ENCODE results near the gene NDUFA5.
"Not testable (repeated sequence)": the region's sequence is repeated elsewhere in the genome, so short reads cannot be mapped to it uniquely, and the experiment has no call there.

Gene NDUFA5

DNA sequence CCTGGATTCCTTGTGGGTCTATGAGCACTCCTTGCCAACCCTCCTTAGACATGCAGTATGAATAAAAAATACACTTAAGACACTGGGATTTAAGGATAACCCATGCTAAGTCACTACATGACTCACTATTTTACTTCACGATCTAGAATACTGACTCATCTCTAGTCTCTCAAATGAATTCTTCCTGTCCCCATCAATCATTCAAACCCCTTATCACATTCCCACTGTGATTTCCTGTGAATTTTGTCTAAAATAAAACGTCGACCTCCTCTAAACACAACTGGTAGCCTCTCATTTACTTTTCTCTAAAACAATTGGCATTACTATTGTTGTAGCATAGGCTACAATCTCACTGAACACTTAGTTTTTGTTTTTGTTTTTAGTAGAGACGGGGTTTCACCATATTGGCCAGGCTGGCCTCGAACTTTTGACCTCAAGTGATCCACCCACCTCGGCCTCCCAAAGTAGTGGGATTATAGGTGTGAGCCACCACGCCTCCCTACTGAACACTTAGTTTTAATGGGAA lies 19.4 kb downstream of the NDUFA5 start:
- peaks cover 17% of the 10 kb centered on the region for H3K27me3 Mint-ChIP-seq
- no peak overlapping the region for H3K27ac Mint-ChIP-seq
- H3K4me1 Mint-ChIP-seq, result peaks cover 20% of the 10 kb centered on the region
- DNase-seq, result no peak
- CTCF ChIA-PET, result interaction anchor here (0.6 kb wide), 1 partner anchor 45 kb away, joined by 3 read pairs; no protein-coding TSS in a partner anchor
- no peak overlapping the region for H3K4me3 Mint-ChIP-seq
- peaks cover 3% of the 10 kb centered on the region for H3K36me3 Mint-ChIP-seq
- H3K9me3 Mint-ChIP-seq, result no peaks in the 10 kb centered on the region

- CTCF ChIA-PET, result interaction anchor here (0.6 kb wide), 1 partner anchor 42 kb away, joined by 4 read pairs; no protein-coding TSS in a partner anchor
- H3K4me1 Mint-ChIP-seq, result peaks cover 25% of the 10 kb centered on the region
- H3K4me3 Mint-ChIP-seq, result no peak overlapping the region
- DNase-seq, result no peak
- H3K27ac Mint-ChIP-seq, result no peak overlapping the region
- H3K36me3 Mint-ChIP-seq, result peaks cover 3% of the 10 kb centered on the region
- peaks cover 27% of the 10 kb centered on the region for H3K27me3 Mint-ChIP-seq
- H3K9me3 Mint-ChIP-seq, result no peaks in the 10 kb centered on the region
Observed at GRCh38 chr7:123537026-123537642, 20.5 kb downstream of the NDUFA5 start.

GRCh38 chr7:123535517-123535916 lies 22.1 kb downstream of the NDUFA5 start:
- H3K9me3 Mint-ChIP-seq, result no peaks in the 10 kb centered on the region
- no peak overlapping the region for H3K27ac Mint-ChIP-seq
- H3K4me1 Mint-ChIP-seq, result peaks cover 25% of the 10 kb centered on the region
- H3K4me3 Mint-ChIP-seq, result no peak overlapping the region
- H3K36me3 Mint-ChIP-seq, result no peaks in the 10 kb centered on the region
- H3K27me3 Mint-ChIP-seq, result peaks cover 34% of the 10 kb centered on the region
- DNase-seq, result no peak
- CTCF ChIA-PET, result interaction anchor here (1.2 kb wide), 1 partner anchor 42 kb away, joined by 3 read pairs; no protein-coding TSS in a partner anchor

DNA sequence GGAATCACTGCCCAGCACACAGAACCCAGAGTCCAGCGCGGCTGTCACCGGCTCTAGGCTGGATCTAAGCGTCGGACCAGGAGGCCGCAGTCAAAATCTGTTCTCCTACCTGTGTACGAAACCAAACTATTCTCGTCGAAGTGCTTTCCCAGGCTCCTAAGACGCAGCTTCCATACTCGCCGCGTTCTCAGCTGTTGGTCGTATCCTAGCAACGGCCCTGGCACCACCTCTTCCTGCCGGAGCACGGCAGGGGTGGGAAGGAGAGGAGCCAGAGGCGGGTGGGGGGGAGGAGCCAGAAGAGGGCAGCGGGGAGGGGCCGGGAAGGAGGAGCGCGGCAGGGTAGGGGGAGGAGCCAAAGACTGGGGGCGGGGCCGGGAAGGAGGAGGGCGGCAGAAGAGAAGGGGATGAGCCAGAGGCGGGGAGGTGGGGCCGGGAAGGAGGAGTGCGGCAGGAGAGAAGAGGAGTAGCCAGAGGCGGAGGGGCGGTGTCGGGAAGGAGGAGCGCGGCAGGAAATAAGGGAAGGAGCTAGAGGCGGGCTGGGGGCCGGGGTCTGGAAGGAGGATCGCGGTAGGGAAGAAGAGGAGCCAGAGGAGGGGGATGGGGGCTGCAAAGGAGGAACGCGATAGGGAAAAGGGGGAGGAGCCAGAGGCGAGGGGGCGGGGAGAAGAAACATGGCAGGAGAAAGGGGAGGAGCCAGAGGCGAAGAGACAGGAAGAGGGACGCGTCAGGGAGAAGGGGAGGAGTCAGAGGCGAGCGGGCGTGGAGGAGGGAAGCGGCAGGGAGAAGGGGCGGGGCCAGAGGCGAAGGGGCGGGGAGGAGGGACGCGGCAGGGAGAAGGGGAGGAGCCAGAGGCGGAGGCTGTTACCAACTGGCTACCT lies 23.0 kb downstream of the NDUFA5 start, which contains the start of gene IQUB:
IQUB (minus strand) TSS at position 213 of the 878 bp plus-strand sequence. CDS start 22,255 bp downstream, outside the sequence.
- H3K27ac Mint-ChIP-seq, result peak within 1 kb of the TSS; percentile 87
- peaks cover 25% of the 10 kb centered on the region for H3K4me1 Mint-ChIP-seq
- CTCF ChIA-PET, result interaction anchor here (0.9 kb wide), 1 partner anchor 40 kb away, joined by 3 read pairs; no protein-coding TSS in a partner anchor
- no peaks in the 10 kb centered on the region for H3K9me3 Mint-ChIP-seq
- no peaks in the 10 kb centered on the region for H3K36me3 Mint-ChIP-seq
- peak; percentile 98 for DNase-seq
- peaks cover 41% of the 10 kb centered on the region for H3K27me3 Mint-ChIP-seq
- peak within 1 kb of the TSS; percentile 82 for H3K4me3 Mint-ChIP-seq

DNA sequence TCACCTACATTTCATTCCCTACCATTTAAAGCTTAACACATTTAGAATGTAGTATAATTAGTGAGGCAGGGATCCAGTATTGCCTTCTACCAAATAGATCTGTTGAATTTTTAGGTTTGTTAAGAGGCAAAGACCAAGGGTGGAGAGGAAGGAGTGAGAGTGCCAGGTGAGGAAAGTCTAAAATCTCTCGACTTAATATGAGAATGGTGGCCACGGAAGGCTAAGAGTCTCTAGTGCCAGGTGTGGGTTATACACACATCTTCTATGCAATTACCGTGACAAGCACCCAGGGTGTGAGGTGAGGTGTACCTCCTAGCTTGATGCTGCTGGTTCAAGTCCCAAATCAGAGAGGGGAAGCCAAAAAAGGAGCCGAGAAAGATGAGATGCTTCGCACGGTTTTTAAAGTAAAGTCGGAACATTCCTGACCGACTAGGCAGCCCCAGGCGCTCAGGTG lies 23.7 kb downstream of the NDUFA5 start:
- H3K27ac Mint-ChIP-seq, result no peak overlapping the region

DNA sequence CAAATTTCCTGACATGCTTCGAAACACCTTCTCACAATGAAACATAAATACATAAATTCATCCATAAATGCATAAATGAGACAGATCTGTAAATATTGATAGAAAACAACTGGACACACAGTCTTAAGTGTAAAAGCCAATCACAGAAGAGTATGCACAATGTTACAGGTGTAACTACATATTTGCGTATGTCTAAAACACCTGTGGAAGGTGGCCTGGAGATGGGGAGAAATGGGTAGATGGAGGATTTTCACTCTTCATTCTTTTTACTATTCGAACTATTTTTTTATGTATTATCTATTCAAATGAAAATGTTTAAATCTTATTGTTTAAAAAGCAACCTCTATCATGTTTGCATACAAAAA lies 24.1 kb downstream of the NDUFA5 start:
- no peaks in the 10 kb centered on the region for H3K36me3 Mint-ChIP-seq
- no peak for DNase-seq
- H3K9me3 Mint-ChIP-seq, result no peaks in the 10 kb centered on the region
- peaks cover 41% of the 10 kb centered on the region for H3K27me3 Mint-ChIP-seq
- CTCF ChIA-PET, result interaction anchor here (0.9 kb wide), 1 partner anchor 39 kb away, joined by 3 read pairs; no protein-coding TSS in a partner anchor
- H3K27ac Mint-ChIP-seq, result no peak overlapping the region
- peaks cover 25% of the 10 kb centered on the region for H3K4me1 Mint-ChIP-seq
- H3K4me3 Mint-ChIP-seq, result peak overlapping the region; percentile 82

More for the DNA sequence above, 23.7 kb downstream of the NDUFA5 start:
- Mint-ChIP-seq H3K4me3 (peak overlapping the region; percentile 82), H3K27me3 (peaks cover 41% of the 10 kb centered on the region), H3K36me3 (no peaks in the 10 kb centered on the region), H3K9me3 (no peaks in the 10 kb centered on the region), H3K4me1 (peaks cover 25% of the 10 kb centered on the region)
- no peak for DNase-seq
- CTCF ChIA-PET, result interaction anchor here (0.9 kb wide), 1 partner anchor 39 kb away, joined by 3 read pairs; no protein-coding TSS in a partner anchor

- H3K27ac Mint-ChIP-seq, H3K9me3 Mint-ChIP-seq, H3K36me3 Mint-ChIP-seq, CTCF ChIA-PET: not testable (repeated sequence)
- Mint-ChIP-seq H3K27me3 (peaks cover 41% of the 10 kb centered on the region), H3K4me3 (peak overlapping the region; percentile 82), H3K4me1 (peaks cover 25% of the 10 kb centered on the region)
- peak; percentile 51 for DNase-seq
Observed at GRCh38 chr7:123532788-123533552, 24.6 kb downstream of the NDUFA5 start.

DNA sequence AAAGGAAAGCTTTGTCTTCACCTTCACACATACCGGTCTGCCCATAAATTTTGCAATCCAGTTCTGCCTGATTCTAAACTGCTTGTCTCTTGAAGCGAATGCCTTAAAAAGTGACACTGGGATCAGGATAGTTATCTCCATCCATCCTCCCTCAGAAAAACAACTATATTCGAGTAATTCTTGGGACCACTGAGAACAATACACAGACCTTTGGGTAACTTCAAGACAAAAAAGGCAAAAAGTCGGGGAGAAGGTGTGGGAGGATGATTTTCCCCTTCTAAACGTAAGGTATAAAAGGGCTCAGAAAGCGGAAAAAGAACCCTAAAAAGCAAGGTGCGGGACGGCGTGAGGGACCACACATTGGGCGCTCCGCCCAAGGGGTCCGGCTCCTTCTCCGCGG lies 25.3 kb downstream of the NDUFA5 start:
- CTCF ChIA-PET, H3K9me3 Mint-ChIP-seq, H3K27ac Mint-ChIP-seq, DNase-seq, H3K36me3 Mint-ChIP-seq: not testable (repeated sequence)
- H3K27me3 Mint-ChIP-seq, result peaks cover 41% of the 10 kb centered on the region
- H3K4me1 Mint-ChIP-seq, result peaks cover 25% of the 10 kb centered on the region
- H3K4me3 Mint-ChIP-seq, result peak overlapping the region; percentile 13

- peaks cover 20% of the 10 kb centered on the region for H3K4me1 Mint-ChIP-seq
- H3K27me3 Mint-ChIP-seq, result peaks cover 45% of the 10 kb centered on the region
- H3K27ac Mint-ChIP-seq, H3K9me3 Mint-ChIP-seq, DNase-seq, H3K4me3 Mint-ChIP-seq, CTCF ChIA-PET, H3K36me3 Mint-ChIP-seq: not testable (repeated sequence)
Observed at GRCh38 chr7:123530035-123530591, 27.5 kb downstream of the NDUFA5 start.

DNA sequence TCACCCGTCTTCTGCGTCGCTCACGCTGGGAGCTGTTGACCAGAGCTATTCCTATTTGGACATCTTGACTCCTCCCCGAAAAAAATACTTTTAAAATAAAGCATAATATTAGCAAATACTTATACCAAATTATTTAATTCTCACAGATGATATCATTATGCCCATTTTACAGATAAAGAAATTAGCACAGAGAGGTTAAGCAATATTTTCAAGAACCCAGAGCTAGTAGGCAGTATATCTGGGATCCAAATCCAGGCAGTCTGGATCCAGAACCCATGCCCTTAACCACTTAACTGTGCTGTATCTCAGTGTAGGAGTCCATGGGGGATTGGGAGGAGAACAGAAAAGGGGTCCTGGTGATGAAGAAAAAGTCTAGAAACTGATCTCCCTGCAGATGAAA lies 29.4 kb downstream of the NDUFA5 start:
- DNase-seq, result no peak
- Mint-ChIP-seq H3K27ac (no peak overlapping the region), H3K36me3 (no peaks in the 10 kb centered on the region), H3K4me1 (peaks cover 5% of the 10 kb centered on the region), H3K4me3 (no peak overlapping the region), H3K27me3 (peaks cover 28% of the 10 kb centered on the region), H3K9me3 (no peaks in the 10 kb centered on the region)
- CTCF ChIA-PET, result interaction anchor here (0.8 to 1.4 kb wide), 2 partner anchors 34 to 35 kb away, joined by 3 read pairs; no protein-coding TSS in a partner anchor

- not testable (repeated sequence) for DNase-seq, H3K9me3 Mint-ChIP-seq, H3K27ac Mint-ChIP-seq, H3K4me3 Mint-ChIP-seq, H3K36me3 Mint-ChIP-seq, H3K4me1 Mint-ChIP-seq
- peaks cover 24% of the 10 kb centered on the region for H3K27me3 Mint-ChIP-seq
- CTCF ChIA-PET, result interaction anchor here (0.8 to 1.4 kb wide), 2 partner anchors 33 to 35 kb away, joined by 3 read pairs; no protein-coding TSS in a partner anchor
Observed at GRCh38 chr7:123527712-123528225, 29.8 kb downstream of the NDUFA5 start.

DNA sequence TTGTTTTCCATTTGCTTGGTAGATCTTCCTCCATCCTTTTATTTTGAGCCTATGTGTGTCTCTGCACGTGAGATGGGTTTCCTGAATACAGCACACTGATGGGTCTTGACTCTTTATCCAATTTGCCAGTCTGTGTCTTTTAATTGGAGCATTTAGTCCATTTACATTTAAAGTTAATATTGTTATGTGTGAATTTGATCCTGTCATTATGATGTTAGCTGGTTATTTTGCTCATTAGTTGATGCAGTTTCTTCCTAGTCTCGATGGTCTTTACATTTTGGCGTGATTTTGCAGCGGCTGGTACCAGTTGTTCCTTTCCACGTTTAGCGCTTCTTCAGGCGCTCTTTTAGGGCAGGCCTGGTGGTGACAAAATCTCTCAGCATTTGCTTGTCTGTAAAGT lies 31.1 kb downstream of the NDUFA5 start:
- H3K4me1 Mint-ChIP-seq, H3K27ac Mint-ChIP-seq, H3K4me3 Mint-ChIP-seq, DNase-seq, CTCF ChIA-PET, H3K9me3 Mint-ChIP-seq, H3K36me3 Mint-ChIP-seq: not testable (repeated sequence)
- peaks cover 15% of the 10 kb centered on the region for H3K27me3 Mint-ChIP-seq

DNA sequence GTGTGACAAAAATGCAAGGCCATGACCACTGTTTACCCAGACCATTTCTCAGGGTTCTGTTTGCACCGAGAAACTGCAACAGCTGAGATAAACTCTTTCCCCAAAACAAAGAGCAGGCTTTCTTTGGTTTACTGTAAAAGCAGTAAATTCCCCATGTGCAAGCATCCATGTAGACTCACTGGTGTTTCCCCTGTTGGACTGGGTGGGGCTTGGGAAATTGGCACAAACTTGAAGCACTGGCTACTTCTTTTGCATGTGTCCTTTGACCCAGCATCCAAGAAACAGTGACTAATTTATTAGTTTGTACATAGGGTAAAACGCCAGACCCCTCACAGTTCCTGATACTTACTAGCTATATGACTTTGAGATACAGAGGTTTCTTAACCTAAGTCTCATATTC lies 35.6 kb downstream of the NDUFA5 start:
- Mint-ChIP-seq H3K36me3 (no peaks in the 10 kb centered on the region), H3K4me1 (no peaks in the 10 kb centered on the region), H3K9me3 (no peaks in the 10 kb centered on the region), H3K27ac (no peak overlapping the region), H3K27me3 (peaks cover 3% of the 10 kb centered on the region), H3K4me3 (no peak overlapping the region)
- CTCF ChIA-PET, result no interaction called here
- DNase-seq, result no peak

Measured in activated naive CD4-positive, alpha-beta T cell treated with anti-CD3 and anti-CD28 coated beads, Interleukin-2, amount 10 ng/mL, durations not matched to agents 7 days and 5 days (primary cell).